ENCODE measurements around the gene TRIP4.
A peak's percentile ranks its signal among the peaks of the same experiment; 100 is the strongest.
"Not testable (repeated sequence)": the region's sequence is repeated elsewhere in the genome, so short reads cannot be mapped to it uniquely, and the experiment has no call there.

TRIP4 gene

DNA sequence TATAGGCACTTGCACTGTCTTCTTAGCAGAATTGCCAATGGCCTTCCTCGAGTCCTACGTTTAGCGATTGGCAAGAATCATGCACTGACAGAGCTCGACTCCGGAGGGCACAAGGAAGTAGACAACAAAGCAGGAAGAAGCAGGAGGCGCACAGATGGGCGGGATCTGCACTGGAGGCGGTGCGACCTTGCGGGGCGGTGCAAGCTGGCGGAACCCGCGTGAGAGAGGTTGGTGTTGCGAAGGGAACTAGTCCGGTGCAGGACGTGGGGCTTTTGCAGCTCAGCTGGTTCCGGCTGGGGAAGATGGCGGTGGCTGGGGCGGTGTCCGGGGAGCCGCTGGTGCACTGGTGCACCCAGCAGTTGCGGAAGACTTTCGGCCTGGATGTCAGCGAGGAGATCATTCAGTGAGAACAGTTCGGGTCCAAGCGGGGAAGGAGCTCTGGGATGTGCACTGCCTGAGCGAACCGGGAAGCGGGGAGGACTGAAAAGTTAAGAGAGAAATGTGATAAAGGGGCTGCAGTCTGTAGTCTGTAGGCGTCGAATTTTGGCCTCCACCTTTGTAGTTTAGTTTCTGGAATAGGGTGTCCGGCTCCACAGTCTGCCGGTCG is at the start of gene TRIP4:
TSS of gene TRIP4 (plus strand) at position 275 of the 607 bp plus-strand sequence. CDS start at position 303, 28 bp downstream.
- DNase-seq (ENCODE audit: low spot score) = peak; percentile 95

GRCh38 chr15:64340355-64340754 is 47.3 kb upstream of the TRIP4 start:
- DNase-seq (ENCODE audit: low spot score) = no peak

- DNase-seq (ENCODE audit: low spot score) = no peak
Observed at GRCh38 chr15:64341961-64342360, 45.7 kb upstream of the TRIP4 start.

GRCh38 chr15:64343222-64343621 is 44.4 kb upstream of the TRIP4 start:
- DNase-seq (ENCODE audit: low spot score) = peak; percentile 31

- peak; percentile 31 for DNase-seq (ENCODE audit: low spot score)
Observed at GRCh38 chr15:64343841-64344240, 43.8 kb upstream of the TRIP4 start.

GRCh38 chr15:64344651-64345294 is 42.9 kb upstream of the TRIP4 start:
- DNase-seq (ENCODE audit: low spot score) = no peak

DNA sequence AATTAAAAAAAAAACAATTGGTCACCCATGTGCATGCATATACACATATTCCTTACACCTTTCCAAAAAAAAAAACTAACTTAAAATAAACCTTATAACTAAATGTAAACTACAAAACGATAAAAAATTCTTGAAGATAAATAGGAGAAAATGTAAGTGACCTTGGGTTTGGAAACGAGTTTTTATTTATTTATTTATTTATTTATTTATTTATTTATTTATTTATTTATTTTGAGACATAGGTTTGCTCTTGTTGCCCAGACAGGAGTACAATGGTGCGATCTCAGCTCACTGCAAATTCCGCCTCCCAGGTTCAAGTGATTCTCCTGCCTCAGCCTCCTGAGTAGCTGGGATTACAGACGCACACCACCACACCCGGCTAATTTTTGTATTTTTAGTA is 41.4 kb upstream of the TRIP4 start:
- not testable (repeated sequence) for DNase-seq (ENCODE audit: low spot score)

- no peak for DNase-seq (ENCODE audit: low spot score)
Observed at GRCh38 chr15:64348455-64348854, 39.2 kb upstream of the TRIP4 start.

GRCh38 chr15:64349375-64349774 is 38.3 kb upstream of the TRIP4 start:
- DNase-seq (ENCODE audit: low spot score) = no peak

DNA sequence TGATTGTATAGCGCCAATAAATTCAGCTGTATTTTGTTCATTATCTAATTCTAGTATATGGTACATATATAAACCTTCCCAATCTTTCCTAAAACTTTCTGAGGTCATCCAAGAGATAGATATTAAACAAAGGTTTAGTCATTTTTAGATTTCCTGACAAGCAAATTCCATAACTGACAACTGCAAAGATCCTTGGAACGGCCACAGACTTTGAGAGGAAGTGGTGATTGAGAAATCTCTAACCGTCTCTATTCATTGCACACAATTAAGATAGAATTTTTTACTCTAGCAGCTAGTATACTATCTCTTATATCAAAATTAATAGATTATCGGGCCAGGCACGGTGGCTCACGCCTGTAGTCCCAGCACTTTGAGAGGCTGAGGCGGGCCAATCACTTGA is 36.4 kb upstream of the TRIP4 start:
- DNase-seq (ENCODE audit: low spot score) = no peak

- DNase-seq (ENCODE audit: low spot score) = no peak
Observed at GRCh38 chr15:64354688-64355344, 32.8 kb upstream of the TRIP4 start.

- DNase-seq (ENCODE audit: low spot score) = peak; percentile 24
Observed at GRCh38 chr15:64355348-64355943, 32.2 kb upstream of the TRIP4 start.

- peak; percentile 96 for DNase-seq (ENCODE audit: low spot score)
Observed at GRCh38 chr15:64355944-64356709, 31.5 kb upstream of the TRIP4 start, which contains the start of gene CSNK1G1. CSNK1G1 (minus strand) TSS chr15:64356173; CDS start chr15:64300499, 55,674 bp downstream.

GRCh38 chr15:64356710-64357040 is 31.0 kb upstream of the TRIP4 start:
- no peak for DNase-seq (ENCODE audit: low spot score)

- DNase-seq (ENCODE audit: low spot score) = no peak
Observed at GRCh38 chr15:64361259-64361658, 26.4 kb upstream of the TRIP4 start.

- no peak for DNase-seq (ENCODE audit: low spot score)
Observed at GRCh38 chr15:64369078-64369607, 18.5 kb upstream of the TRIP4 start.

DNA sequence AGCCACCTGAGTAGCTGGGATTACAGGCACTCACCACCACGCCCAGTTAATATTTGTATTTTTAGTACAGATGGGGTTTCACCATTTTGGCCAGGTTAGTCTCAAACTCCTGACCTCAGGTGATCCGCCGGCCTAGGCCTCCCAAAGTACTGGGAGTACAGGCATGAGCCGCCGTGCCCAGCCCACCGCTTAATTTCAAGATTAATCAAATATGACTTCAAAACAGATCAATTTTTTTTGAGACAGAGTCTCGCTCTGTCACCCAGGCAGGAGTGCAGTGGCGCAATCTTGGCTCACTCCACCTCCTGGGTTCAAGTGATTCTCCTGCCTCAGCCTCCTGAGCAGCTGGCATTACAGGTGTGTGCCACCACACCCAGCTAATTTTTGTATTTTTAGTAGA is 16.3 kb upstream of the TRIP4 start:
- not testable (repeated sequence) for DNase-seq (ENCODE audit: low spot score)

DNA sequence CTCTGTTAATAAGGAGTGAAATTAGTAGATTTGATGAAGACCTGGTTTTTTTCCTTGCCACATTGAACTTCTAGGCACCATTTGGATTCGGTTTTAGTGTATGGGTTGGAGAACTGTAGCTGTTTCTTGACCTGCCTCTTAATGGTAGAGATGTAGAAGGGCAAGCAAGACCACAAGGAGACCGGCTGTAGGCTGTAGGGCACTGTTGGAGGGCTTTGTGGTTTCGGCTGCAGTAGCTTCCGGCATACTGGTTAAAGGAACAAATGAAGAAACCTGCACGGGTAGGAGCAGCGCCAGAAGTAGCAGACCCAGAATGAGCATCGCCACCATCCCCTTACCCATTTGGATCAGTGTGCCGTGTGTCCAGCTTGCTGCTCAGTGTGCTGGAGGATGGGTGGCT is 14.3 kb upstream of the TRIP4 start:
- no peak for DNase-seq (ENCODE audit: low spot score)

DNA sequence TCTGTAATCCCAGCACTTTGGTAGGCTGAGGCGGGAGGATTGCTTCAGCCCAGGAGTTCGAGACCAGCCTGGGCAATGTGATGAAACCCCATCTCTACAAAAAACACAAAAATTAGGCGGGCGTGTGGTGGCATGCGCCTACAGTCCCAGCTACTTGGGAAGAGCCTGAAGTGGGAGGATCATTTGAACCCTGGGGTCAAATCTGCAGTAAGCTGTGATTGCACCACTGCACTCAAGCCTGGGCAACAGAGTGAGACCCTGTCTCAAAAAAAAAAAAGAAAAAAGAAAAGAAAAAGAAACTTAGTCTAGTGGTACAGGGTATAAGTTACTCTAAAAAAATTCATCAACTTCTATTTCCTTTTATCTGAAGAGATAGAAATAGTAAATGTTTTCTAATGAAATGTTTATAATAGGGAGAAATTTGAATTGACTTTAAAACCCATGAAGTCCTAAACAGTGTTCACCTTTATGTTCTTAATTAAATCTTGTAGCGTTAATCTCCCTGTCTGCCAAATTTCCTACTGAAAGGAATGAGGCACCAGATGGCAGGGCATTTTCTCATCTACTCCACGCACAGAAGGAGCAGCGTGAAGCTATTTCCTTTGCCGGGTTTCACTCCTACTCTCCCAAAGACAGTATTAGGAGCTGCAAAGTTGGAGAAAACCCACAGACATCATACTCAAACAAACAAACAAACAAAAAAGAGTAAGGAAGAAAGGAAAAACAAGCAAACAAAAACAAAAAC is 8.2 kb upstream of the TRIP4 start:
- DNase-seq (ENCODE audit: low spot score) = peak; percentile 27

DNA sequence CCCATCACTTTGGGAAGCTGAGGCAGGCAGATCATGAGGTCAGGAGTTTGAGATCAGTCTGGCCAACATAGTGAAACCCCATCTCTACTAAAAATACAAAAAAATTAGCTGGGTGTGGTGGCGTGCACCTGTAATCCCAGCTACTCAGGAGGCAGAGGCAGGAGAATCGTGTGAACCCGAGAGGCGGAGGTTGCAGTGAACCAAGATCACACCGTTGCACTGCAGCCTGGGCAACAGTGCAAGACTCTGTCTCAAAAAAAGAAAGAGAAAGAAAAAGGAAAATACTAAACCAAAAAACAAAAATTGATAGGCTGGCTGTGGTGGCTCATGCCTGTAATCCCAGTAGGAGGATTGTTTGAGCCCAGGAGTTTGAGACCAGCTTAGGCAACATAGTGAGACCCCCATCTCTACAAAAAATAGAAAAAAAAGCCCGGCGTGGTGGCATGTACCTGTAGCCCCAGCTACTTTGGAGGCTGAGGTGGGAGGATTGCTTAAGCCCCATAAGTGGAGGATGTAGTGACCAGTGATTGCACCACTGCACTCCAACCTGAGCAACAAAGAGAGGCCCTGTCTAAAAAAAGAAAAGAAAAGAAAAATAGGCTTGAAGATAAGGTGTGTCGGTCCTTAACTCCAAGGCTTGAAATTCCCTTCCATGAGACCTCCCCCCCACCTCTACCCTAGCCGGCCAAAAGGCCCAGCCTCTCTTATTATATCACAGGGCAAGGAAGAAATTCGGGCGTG is 7.3 kb upstream of the TRIP4 start:
- DNase-seq (ENCODE audit: low spot score) = not testable (repeated sequence)
